NT2/D1 (cell line): ENCODE data around the gene B4GALNT1.

ENCODE experiments used
- DNase-seq: peaks from one replicate; pipeline ENCODE4 v3.0.0-alpha.2; 2011; ENCODE audit warnings: low read depth, low spot score
- H3K27me3 ChIP-seq: 2 replicates; pipeline ENCODE4 v1.6.0; 2011; ENCODE audit warnings: mild to moderate bottlenecking; ENCODE audit not compliant: insufficient read length, insufficient read depth
- H3K36me3 ChIP-seq: 2 replicates; pipeline ENCODE4 v1.6.1; 2011; ENCODE audit warnings: mild to moderate bottlenecking, low read length, mixed read lengths; ENCODE audit not compliant: insufficient read depth, insufficient read length
- H3K4me1 ChIP-seq: 2 replicates; pipeline ENCODE4 v1.5.1; 2011; ENCODE audit not compliant: insufficient read depth, insufficient read length
- H3K4me3 ChIP-seq: 2 replicates; pipeline ENCODE4 v1.5.1; 2011; ENCODE audit warnings: low read depth; ENCODE audit not compliant: insufficient read length
- H3K9ac ChIP-seq: 2 replicates; pipeline ENCODE4 v1.6.0; 2011; ENCODE audit warnings: low read depth; ENCODE audit not compliant: insufficient read length
- H3K9me3 ChIP-seq: 2 replicates; pipeline ENCODE4 v1.5.1; 2011; ENCODE audit warnings: mild to moderate bottlenecking, low read length; ENCODE audit not compliant: insufficient read depth
- SUZ12 ChIP-seq: IDR thresholded peaks from 2 replicates; pipeline ENCODE4 v1.6.1; 2011; ENCODE audit not compliant: insufficient read length, insufficient read depth; ENCODE audit errors: extremely low read depth
- YY1 ChIP-seq: IDR thresholded peaks from 2 replicates; pipeline ENCODE4 v1.6.1; 2011; ENCODE audit not compliant: insufficient read length, insufficient read depth
- ZNF274 ChIP-seq: IDR thresholded peaks from 2 replicates; pipeline ENCODE4 v1.6.1; 2011; ENCODE audit warnings: mild to moderate bottlenecking, low read depth, low read length

B4GALNT1 gene

GRCh38 chr12:57577981-57578758 lies 54.8 kb downstream of the B4GALNT1 start:
- Histone ChIP-seq H3K4me3 (no peak overlapping the region), H3K27me3 (no peaks in the 10 kb centered on the region), H3K36me3 (peaks cover 12% of the 10 kb centered on the region), H3K9ac (no peak overlapping the region), H3K9me3 (no peaks in the 10 kb centered on the region), H3K4me1 (peaks cover 2% of the 10 kb centered on the region)
- TF ChIP-seq ZNF274 (no peak), SUZ12 (no peak), YY1 (no peak)
- no peak for DNase-seq

GRCh38 chr12:57576613-57577160 lies 56.3 kb downstream of the B4GALNT1 start:
- no peak for DNase-seq
- H3K36me3 ChIP-seq, result peaks cover 19% of the 10 kb centered on the region
- H3K27me3 ChIP-seq, result no peaks in the 10 kb centered on the region
- no peak overlapping the region for H3K4me3 ChIP-seq
- peaks cover 2% of the 10 kb centered on the region for H3K4me1 ChIP-seq
- H3K9me3 ChIP-seq, result no peaks in the 10 kb centered on the region
- no peak for TF ChIP-seq ZNF274
- no peak for TF ChIP-seq SUZ12
- TF ChIP-seq YY1, result no peak
- no peak overlapping the region for H3K9ac ChIP-seq
